Hematopoietic multipotent progenitor cell treated with erythropoietin and hydrocortisone succinate and interleukin-3 and kit ligand, for 8 days (in vitro differentiated cells): ENCODE measurements around the gene PBRM1.
"Not testable (repeated sequence)": the region's sequence is repeated elsewhere in the genome, so short reads cannot be mapped to it uniquely, and the experiment has no call there.

Experiments
- DNase-seq: peaks from one replicate; pipeline ENCODE4 v3.0.0-alpha.2; 2015

The PBRM1 gene

GRCh38 chr3:52534281-52535183 is 151.2 kb downstream of the PBRM1 start:
- no peak for DNase-seq

GRCh38 chr3:52533623-52534280 is 152.0 kb downstream of the PBRM1 start, which contains the start of gene NT5DC2:
TSS of gene NT5DC2 (minus strand) at chr3:52533857. CDS start at chr3:52533737, 120 bp downstream.
- DNase-seq: peak; percentile 77

GRCh38 chr3:52532838-52533622 is 152.7 kb downstream of the PBRM1 start:
- DNase-seq: peak; percentile 25

GRCh38 chr3:52532517-52532837 is 153.2 kb downstream of the PBRM1 start:
- peak; percentile 83 for DNase-seq

DNA sequence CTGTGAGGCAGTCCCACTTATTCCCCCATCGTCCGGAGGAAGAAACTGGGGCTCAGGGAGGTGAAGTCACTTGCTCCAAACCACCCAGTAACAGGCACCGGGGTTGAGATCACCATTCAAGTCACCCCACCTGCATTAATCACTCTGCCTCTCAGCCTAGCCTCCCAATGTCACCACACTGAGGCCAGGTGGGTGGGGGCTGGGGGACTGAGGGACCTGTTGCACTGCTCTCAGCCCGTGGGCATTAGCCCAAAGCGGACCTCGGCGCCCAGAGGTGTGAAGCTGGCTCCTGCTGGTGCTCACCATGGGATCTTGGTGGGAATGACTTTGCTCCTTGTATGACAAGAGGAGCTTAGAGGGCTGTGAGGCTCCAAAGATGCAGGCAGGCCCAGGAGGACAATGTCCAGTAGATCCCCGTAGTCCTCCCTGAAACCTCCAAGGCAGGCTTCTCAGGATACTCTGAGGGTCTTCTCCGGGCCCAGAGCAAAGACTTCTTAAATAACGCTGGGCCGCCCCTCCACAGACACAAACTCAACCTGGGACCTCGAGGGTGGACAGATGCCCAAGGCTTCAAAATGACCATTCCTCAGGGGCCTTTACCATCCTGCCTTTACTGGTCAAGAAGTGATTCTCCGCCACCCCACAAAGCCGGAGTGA is 153.7 kb downstream of the PBRM1 start:
- no peak for DNase-seq

DNA sequence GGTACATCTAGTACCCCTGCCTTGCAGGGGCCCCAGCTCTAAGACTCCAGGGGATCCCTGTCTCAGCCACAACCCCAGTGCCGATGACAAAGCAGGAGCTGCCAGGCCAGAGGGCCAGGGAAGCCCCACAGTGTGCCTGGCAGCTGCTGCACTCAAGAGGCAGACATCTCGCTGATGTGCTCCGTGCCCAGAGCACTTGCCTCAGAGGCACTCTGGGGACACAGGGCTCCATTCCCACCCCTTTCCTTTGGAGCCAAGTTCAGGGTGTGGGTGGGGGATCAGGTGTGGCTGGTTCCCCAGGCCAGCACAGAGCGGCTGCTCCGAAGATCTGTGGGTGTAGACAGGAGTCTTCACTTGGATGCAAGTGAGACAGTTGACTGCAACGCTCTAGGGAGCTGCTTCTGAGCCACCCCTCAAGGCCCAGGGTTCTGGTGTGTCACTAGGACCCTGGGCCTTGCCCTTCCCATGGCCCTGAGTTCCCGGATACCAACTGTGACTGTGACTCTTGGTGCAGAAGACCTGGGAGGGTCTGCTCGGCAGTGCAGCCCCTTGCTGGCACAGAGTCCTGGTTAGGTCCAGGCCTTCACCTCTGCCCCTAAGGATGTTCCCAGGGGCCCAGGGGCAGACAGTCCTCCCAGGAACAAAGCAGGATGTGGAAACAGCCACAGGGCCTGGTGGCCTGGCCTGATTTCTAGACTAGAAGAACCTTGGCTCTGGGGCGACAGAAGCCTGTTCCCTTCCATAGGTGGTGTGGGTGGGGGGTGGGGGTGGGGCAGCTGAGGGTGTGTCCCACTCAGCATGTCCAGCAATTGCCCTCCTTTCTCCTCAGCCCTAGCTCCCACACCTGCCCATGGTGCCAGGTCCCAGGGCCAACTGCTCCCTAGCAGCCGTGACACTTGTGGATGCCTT is 154.5 kb downstream of the PBRM1 start:
- DNase-seq: no peak

DNA sequence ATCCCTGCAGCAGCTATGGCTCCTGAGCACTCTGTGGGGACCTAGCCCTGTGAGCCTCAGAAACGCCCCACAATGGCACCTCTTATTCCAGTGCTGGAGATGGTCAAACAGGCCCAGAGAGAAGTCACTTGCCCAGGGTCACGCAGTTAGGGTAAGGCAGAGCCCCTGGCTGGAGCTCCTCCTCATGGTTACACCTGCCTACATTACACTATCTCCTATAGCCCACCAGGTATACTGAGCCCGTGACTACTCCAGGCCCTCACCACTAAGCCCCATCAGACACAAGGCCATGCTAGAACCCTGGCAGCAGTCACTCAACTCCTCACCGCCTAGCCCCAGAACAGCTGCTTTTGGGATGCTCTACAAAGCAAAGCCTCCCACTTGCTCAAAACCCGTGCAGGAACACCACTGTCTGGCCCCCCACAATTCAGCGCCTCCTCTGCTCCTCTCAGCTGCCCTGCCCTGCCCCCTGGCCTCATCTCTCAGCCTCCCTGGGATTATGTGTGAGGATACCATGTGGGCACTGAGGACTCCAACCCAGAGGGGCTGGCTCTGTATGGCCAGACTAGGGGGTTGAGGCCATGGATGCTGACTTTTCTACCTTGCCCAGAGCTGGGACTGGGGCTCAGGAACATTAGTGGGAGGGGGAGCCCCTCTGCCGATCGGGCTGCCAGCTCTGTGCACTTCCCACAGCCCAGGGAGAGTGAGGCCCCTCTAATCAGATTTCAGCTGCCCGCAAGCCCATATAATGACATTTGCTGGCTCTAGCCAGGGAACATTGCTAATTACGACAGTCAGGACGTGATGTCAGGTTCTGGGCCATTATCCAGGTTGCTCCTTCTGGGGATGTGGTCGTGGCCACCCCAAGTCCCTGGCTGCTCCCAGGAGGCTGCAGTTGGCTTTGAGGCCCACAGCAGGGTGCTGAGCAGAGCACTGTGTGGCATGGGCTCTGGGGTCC is 156.1 kb downstream of the PBRM1 start:
- DNase-seq: no peak

DNA sequence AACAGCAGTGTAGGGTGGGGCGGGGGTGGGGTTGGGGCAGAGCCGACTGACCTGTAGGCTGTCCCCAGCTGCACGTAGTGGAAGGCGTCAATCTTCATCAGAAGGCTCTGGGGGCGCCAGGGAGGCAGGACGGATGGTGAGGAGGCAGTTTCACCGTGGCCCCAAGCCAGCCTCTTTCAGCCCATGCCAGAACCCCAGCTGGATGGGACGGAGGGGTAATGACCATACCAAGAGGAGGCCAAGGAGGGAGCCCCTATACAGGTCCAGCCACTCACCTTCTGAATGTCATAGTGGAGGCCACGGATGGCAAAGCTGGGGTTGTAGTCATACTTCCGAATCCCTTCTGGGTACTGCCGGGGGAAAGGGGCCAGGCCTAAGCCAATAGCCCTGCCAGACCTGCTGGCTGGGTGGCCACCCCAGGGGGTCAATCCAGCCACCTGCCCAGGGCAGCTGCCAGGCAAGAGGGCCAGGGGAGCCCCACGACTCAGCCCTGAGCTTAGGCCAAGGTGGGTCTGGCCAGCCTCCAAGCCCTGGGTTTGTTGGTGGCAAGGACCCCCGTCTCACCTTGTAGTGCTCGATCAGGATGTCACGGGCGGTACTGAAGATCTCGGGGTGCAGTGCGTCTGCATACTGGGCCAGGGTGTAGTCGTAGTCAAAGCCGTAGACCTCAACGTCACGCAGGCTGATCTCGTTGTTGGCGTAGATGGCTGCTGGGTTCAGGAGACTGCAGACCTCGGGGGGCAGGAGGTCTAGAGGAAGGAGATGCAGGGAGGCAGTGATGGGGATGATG is 156.9 kb downstream of the PBRM1 start:
- DNase-seq: no peak

- DNase-seq: no peak
Observed at GRCh38 chr3:52527732-52528585, 157.8 kb downstream of the PBRM1 start.

GRCh38 chr3:52527039-52527731 is 158.5 kb downstream of the PBRM1 start:
- no peak for DNase-seq

- not testable (repeated sequence) for DNase-seq
Observed at GRCh38 chr3:52526671-52527038, 159.1 kb downstream of the PBRM1 start.

GRCh38 chr3:52525680-52526561 is 159.8 kb downstream of the PBRM1 start:
- DNase-seq: no peak

- no peak for DNase-seq
Observed at GRCh38 chr3:52524752-52525679, 160.7 kb downstream of the PBRM1 start.

DNA sequence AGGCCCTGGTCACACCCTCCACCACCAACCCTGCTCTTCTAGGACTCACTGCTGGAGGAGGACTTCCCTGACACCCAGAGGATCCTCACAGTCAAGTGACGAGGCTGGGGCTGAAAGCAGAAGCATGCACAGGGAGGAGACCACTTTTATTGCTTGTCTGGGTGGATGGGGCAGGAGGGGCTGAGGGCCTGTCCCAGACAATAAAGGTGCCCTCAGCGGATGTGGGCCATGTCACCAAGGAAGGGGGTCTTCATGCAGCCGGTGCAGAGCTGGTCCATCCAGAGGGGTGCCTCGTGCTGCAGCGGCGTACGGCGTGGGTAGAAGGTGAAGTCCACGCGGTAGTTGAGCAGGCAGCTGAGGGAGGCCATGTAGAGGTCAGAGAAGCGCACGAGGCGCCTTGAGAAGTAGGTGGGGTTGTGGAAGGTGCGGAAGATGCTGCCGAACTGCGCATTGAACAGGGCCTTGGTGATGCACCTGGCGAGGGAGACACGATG is 161.4 kb downstream of the PBRM1 start:
- no peak for DNase-seq

- no peak for DNase-seq
Observed at GRCh38 chr3:52523386-52524257, 162.1 kb downstream of the PBRM1 start.
